Measurements from ENCODE around the gene MT1A. TPM values are rescaled to one million over a fixed set of nuclear protein-coding genes. Genes with fewer than 3 reads are reported as not detected.

MT1A gene
- total RNA-seq, 2 experiments from 2014 or later: not detected

DNA sequence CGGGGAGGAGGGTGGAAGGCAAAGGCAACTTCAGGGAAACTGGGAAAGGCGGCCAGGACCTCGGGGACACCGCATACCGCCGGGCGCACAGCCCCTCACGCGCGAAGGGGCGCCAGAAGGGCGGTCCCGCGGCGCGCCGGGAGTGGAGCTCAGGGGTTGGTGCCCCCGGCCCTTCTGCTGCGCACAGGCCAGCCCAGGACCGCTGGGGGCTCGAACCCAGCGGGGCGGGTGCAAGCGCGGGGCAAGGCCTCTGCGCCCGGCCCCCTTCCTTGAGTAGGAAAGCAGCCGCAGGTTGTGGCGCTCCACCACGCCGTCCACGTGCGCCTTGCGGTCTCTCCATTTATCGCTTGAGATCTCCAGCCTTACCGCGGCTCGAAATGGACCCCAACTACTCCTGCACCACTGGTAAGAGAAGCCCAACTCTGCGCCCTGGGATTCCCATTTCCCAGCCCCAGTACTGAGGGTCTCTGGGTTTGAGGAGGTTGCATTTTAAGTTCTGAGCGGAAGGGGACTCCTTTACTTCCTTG is 3.0 kb upstream of the MT1A start:
- Histone ChIP-seq H3K27ac (ENCODE audit: low read depth in 1 of 2, low read length in 2 of 2) (no peak overlapping the region), H3K4me3 (ENCODE audit: low read length) (peak overlapping the region; percentile 19), H3K9me3 (ENCODE audit: control insufficient read depth in 1 of 2, insufficient read depth in 1 of 2, low read length in 2 of 2) (peaks cover 0 to 13% of the 10 kb centered on the region in 2 experiments), H3K36me3 (ENCODE audit: insufficient read depth, low read length) (no peaks in the 10 kb centered on the region), H3K4me1 (ENCODE audit: insufficient read depth, low read length) (peaks cover 49% of the 10 kb centered on the region), H3K27me3 (ENCODE audit: control insufficient read depth in 1 of 2, insufficient read depth in 2 of 2, low read length in 2 of 2) (peaks cover 78 to 91% of the 10 kb centered on the region in 2 experiments)
- peaks cover 95% of the 10 kb centered on the region for H3K27me3 Mint-ChIP-seq
- H3K27ac Mint-ChIP-seq: no peak overlapping the region
- peaks cover 56% of the 10 kb centered on the region for H3K4me1 Mint-ChIP-seq (ENCODE audit: low read depth)
- TF ChIP-seq, protein P1, sequence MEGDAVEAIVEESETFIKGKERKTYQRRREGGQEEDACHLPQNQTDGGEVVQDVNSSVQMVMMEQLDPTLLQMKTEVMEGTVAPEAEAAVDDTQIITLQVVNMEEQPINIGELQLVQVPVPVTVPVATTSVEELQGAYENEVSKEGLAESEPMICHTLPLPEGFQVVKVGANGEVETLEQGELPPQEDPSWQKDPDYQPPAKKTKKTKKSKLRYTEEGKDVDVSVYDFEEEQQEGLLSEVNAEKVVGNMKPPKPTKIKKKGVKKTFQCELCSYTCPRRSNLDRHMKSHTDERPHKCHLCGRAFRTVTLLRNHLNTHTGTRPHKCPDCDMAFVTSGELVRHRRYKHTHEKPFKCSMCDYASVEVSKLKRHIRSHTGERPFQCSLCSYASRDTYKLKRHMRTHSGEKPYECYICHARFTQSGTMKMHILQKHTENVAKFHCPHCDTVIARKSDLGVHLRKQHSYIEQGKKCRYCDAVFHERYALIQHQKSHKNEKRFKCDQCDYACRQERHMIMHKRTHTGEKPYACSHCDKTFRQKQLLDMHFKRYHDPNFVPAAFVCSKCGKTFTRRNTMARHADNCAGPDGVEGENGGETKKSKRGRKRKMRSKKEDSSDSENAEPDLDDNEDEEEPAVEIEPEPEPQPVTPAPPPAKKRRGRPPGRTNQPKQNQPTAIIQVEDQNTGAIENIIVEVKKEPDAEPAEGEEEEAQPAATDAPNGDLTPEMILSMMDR (IDR thresholded peaks at IDR 0.05): no peak
- ChIA-PET POLR2A (no interaction called here), CTCF (no interaction called here)
- H3K36me3 Mint-ChIP-seq (ENCODE audit: low read depth): no peaks in the 10 kb centered on the region
- intact Hi-C loops (cut with DNase I, micrococcal nuclease): no loop called here
- no peak for DNase-seq
- peak overlapping the region; percentile 68 for H3K4me3 Mint-ChIP-seq
- H3K9me3 Mint-ChIP-seq: no peaks in the 10 kb centered on the region
- peak; percentile 23 for ATAC-seq (ENCODE audit: poor library complexity)

DNA sequence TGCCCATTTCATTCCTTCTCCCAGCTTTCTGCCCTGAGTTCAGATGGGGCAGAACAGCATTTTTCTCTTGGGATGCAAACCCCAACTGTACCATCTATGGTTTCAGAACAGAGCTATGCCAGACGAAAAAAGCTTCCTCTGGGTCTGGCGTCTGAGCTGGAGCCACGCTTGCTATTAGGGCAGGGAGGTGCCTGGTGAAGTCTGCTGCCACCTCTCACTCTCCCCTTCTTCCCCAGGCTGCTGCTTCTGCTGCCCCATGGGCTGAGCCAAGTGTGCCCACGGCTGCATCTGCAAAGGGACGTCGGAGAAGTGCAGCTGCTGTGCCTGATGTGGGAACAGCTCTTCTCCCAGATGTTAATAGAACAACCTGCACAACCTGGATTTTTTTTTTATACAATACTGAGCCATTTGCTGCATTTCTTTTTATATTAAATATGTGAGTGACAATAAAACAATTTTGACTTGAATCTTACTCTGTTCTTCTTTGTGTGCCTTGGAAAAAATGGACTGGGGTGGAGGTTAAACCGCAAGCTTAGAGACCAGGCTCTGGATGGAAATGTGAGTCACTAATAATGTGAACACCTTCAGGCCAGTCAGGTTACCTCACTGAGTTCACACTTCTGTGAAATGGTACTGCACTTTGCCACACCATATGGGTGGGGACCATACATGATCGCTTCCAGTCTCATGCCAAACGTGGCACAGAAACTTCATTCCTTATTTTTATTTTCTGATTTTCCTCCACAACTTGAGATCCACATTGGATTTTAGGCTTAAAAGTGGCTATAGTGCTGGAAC is 1.7 kb upstream of the MT1A start:
- intact Hi-C loops (cut with DNase I, micrococcal nuclease): no loop called here
- TF ChIP-seq, protein P1 (IDR thresholded peaks at IDR 0.05): no peak
- ATAC-seq (ENCODE audit: poor library complexity) (no peak), DNase-seq (no peak)
- no peak overlapping the region for H3K4me3 ChIP-seq (ENCODE audit: low read length)
- peaks cover 47% of the 10 kb centered on the region for H3K4me1 ChIP-seq (ENCODE audit: insufficient read depth, low read length)
- H3K27me3 Mint-ChIP-seq: peaks cover 92% of the 10 kb centered on the region
- H3K4me3 Mint-ChIP-seq: no peak overlapping the region
- H3K9me3 ChIP-seq (ENCODE audit: control insufficient read depth in 1 of 2, insufficient read depth in 1 of 2, low read length in 2 of 2): peaks cover 0 to 13% of the 10 kb centered on the region in 2 experiments
- H3K27ac Mint-ChIP-seq: no peak overlapping the region
- peaks cover 69 to 82% of the 10 kb centered on the region in 2 experiments for H3K27me3 ChIP-seq (ENCODE audit: control insufficient read depth in 1 of 2, insufficient read depth in 2 of 2, low read length in 2 of 2)
- ChIA-PET CTCF (interaction anchor here (1.2 kb wide), 1 partner anchor 19 kb away, joined by 3 read pairs; no protein-coding TSS in a partner anchor), POLR2A (interaction anchor here (0.8 kb wide), 1 partner anchor 11 kb away, joined by 3 read pairs; the partner anchor contains the start of gene MT1E)
- H3K4me1 Mint-ChIP-seq (ENCODE audit: low read depth): peaks cover 50% of the 10 kb centered on the region
- no peaks in the 10 kb centered on the region for H3K36me3 Mint-ChIP-seq (ENCODE audit: low read depth)
- no peaks in the 10 kb centered on the region for H3K9me3 Mint-ChIP-seq
- no peaks in the 10 kb centered on the region for H3K36me3 ChIP-seq (ENCODE audit: insufficient read depth, low read length)
- no peak overlapping the region for H3K27ac ChIP-seq (ENCODE audit: low read depth in 1 of 2, low read length in 2 of 2)

DNA sequence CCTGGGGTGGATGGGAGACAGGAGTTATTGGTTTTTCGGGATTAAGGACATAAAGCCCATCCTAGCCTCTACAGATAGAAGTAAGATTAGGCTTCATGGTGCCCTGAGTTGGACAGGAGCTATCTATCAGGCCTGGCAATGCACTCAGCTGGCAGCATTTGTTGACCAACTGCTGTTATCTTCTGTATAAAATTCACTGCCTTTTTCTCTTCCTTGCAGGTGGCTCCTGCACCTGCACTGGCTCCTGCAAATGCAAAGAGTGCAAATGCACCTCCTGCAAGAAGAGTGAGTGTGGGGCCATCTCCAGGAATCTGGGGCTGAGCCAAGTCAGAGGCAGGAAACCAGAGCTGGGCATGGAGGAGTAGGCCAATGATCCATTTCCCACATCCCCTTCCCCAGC is 579 bp downstream of the MT1A start:
- peaks cover 69% of the 10 kb centered on the region for H3K27me3 Mint-ChIP-seq
- POLR2A ChIA-PET: interaction anchor here (0.9 kb wide), 1 partner anchor 27 kb away, joined by 3 read pairs; no protein-coding TSS in a partner anchor
- peaks cover 51 to 60% of the 10 kb centered on the region in 2 experiments for H3K27me3 ChIP-seq (ENCODE audit: control insufficient read depth in 1 of 2, insufficient read depth in 2 of 2, low read length in 2 of 2)
- ATAC-seq (ENCODE audit: poor library complexity) (no peak), DNase-seq (no peak)
- peaks cover 57% of the 10 kb centered on the region for H3K4me1 Mint-ChIP-seq (ENCODE audit: low read depth)
- CTCF ChIA-PET: no interaction called here
- no peak overlapping the region for H3K27ac Mint-ChIP-seq
- intact Hi-C loops (cut with DNase I, micrococcal nuclease): no loop called here
- H3K36me3 ChIP-seq (ENCODE audit: insufficient read depth, low read length): no peaks in the 10 kb centered on the region
- H3K9me3 Mint-ChIP-seq: no peaks in the 10 kb centered on the region
- no peak overlapping the region for H3K4me3 ChIP-seq (ENCODE audit: low read length)
- TF ChIP-seq, protein P1 (IDR thresholded peaks at IDR 0.05): no peak
- no peak overlapping the region for H3K27ac ChIP-seq (ENCODE audit: low read depth in 1 of 2, low read length in 2 of 2)
- H3K36me3 Mint-ChIP-seq (ENCODE audit: low read depth): no peaks in the 10 kb centered on the region
- H3K4me1 ChIP-seq (ENCODE audit: insufficient read depth, low read length): peaks cover 49% of the 10 kb centered on the region
- H3K4me3 Mint-ChIP-seq: no peak overlapping the region
- H3K9me3 ChIP-seq (ENCODE audit: control insufficient read depth in 1 of 2, insufficient read depth in 1 of 2, low read length in 2 of 2): peaks cover 0 to 8% of the 10 kb centered on the region in 2 experiments
